Measurements from ENCODE around the gene SPINK2.

SPINK2 gene, protein sequence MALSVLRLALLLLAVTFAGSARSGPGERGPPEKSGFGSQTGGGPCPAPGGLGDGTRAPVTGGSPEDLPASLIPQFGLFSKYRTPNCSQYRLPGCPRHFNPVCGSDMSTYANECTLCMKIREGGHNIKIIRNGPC

DNA sequence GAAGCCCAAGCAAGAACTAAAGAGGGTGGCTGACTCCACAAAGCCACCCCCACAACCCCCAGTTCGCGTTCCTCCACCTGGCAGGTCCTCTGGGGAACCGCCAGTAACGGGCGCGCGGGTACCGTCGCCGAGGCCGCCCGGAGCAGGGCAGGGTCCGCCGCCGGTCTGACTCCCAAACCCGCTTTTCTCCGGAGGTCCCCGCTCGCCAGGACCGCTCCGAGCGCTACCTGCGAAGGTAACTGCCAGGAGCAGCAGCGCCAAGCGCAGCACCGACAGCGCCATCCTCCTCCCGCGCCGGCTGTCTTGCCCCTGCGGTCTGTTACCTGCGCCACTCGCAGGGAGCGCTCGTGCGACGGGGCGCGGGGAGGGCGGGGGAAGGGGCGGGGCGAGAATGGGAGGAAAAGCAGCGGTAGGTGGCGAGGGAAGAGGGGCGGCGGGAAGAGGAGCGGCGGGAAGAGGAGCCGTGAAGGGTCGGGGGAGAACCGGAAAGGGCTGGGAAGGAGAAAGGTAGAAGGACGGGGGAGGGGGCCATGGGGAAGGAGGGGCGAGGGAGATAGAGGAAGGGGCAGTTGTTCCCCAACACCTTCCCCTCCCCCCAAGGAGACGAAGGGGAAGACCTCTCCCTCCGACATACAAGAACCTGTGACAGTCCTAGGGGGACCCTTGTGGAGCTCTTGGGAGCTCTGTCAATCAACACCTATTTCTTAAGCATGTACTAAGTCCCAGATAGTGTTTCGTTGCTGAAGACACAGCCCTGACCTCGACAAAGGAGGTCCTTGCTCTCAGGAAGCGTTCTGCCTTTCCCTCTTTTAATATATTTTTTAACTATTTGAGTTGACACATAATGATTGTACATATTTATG is at the start of gene SPINK2:
SPINK2 (minus strand) TSS at position 321 of the 863 bp plus-strand sequence; CDS start at position 282, 39 bp downstream.
- DNase-seq (ENCODE audit: low read depth), result no peak

DNA sequence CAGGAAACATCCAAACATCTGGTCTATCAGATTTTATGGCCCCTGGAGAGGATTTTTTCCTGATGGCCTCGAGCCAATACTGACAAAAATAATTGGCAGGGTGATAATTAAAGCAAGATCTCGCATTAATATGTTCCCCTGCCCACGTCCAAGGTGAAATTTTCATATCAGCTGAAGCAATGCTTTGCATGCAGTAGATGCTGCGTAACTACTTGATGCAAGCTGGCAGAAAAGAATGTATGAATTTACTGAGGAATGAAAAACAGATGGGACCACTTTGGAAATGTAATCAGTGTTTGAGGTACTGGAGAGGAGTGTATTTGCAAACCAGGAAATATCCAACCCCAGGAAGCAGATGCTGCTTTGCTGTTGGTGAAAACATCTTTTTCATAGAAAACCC is 49.4 kb upstream of the SPINK2 start:
- peak; percentile 6 for DNase-seq (ENCODE audit: low read depth)

DNA sequence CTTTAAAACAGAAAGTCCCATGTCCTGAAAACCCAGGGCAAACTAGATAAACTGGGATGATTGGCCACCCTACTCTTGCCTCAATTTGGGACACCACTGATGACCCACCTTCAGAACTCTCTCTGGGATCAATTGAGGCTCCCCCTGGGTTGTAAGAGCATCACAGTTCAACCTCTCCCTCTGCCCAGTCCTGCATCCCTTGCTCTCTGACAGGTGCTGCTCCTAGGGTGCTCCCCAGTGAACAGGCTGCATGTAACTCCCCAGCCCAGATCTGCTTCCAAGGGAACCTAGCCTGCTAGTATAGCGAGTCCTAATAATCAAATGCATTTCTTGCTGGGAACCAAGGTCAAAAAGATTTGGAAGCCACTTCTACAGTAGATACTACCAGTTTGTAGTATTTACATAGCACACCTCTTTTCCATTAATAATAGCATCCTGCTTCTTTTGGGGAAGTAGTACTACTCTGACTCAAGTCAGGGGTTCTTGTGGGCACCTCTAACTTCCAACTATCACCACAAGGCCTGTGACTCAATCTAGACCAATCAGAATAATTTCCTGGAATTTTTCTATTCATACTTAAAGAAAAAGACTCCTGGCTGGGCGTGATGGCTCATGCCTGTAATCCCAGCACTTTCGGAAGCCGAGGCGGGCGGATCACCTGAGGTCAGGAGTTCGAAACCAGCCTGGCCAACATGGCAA is 42.1 kb upstream of the SPINK2 start:
- DNase-seq (ENCODE audit: low read depth), result no peak

DNA sequence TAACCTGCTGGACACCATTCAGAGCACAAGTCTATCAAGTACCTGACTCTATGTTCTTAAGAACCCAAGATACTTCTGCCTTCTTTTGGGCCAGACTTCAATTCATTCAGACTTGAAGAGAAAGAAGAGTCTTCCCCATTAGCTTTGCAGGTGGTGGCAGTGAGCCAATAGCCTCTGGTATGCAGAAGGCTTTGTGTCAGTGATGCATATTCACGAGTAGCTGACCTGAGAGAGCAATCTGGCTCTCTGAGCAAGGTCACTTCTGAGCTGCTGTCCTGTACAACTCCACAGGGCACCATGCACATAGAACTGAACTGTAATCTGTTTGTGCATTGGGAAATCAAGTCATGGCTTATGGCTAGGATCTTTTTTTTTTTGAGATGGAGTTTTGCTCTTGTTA is 39.9 kb upstream of the SPINK2 start:
- DNase-seq (ENCODE audit: low read depth), result no peak

DNA sequence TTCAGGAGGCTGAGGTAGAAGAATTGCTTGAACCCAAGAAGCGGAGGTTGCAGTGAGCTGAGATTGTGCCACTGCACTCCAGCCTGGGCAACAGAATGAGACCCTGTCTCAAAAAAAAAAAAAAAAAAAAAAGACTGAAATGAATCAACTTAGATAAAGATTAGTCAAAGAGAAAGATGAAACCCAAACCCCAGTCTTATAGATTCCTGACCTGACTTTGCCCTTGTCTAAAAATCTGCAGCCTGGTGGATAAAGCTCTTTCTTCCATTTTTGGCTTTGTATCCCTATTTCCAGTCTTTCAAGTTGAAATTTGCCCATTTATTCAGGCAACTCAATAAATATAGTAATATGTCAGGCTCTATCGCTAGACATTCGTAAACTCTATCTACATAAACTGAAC is 39.3 kb upstream of the SPINK2 start:
- no peak for DNase-seq (ENCODE audit: low read depth)

DNA sequence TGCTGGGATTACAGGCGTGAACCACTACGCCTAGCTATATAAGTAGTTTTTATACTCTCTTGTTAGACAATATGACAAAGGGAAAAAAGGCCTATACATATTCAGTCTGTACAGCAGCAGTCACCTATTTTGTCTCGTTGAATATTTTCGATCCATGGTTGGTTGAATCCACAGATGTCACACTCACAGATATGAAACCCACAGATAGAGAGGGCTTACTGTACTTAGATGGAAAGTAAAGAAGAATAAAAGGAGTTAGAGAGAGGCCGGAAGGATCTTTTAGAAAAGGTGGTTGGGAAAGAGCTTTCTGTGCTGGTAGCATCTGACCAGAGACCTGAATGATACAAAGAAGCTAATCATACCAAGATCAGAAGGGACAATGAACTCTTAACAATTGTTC is 38.3 kb upstream of the SPINK2 start:
- DNase-seq (ENCODE audit: low read depth), result no peak

DNA sequence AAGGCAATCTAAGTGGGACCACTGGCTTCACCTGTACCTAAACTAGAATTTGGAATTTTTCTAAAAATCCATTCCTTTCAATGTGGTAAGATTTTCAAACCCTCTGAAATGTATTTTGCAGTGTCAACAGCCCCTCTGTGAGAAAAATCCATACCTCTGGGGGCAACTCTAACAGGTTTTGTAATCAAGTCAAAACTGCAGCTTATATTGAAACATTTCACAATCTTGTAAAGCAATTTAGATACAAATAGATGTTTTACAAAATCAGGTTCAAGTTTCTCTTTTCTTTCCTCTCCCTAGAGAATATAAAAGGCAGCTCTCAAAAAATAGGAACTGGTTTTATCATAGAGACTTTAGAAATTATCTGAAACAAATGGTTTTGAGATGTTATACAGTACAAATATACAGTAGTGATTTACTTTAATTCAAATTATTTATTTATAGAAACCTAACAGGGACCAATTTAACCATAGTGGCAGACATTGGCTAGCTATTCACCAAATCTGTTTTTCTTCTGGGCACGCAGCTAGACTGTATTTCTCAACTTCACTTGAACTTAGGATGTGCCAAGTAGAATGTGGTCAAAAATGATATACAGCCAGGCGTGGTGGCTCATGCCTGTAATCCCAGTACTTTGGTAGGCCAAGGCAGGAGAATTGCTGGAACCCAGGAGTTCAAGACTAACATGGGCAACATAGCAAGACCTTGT is 36.3 kb upstream of the SPINK2 start:
- DNase-seq (ENCODE audit: low read depth), result no peak

DNA sequence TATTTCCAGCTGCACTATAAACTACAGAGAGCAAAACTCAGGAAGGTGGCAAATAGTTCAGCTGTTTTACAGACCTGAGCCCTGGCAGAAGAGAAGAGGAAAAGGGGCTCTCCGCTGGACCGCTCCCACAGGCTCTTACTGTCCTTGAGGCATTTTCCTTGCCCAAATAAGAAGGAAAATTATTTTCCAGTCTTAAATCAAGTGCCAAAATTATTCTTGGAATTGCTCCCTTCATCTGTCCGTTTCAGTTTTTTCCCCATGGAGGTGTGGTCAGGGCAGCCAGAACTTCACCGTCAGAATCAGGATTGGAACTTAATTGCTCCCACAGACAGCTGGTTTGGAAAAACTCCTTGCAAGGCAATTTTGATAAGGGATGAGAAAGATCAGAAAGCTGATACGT is 35.2 kb upstream of the SPINK2 start:
- no peak for DNase-seq (ENCODE audit: low read depth)

DNA sequence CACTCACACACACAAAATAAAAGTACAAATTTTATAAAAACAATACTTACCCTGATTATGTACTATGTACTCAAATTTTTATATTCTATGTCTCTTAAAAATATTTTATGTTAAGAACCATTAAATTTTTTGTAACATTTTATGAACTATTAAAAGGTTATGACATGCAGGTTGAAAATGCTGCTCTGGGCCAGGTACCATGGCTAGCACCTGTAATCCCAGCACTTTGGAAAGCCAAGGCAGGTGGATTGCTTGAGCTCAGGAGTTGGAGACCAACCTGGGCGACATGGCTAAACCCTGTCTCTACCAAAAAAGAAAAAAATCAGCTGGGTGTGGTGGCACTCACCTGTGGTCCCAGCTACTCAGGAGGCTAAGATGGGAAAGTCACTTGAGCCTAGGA is 29.4 kb upstream of the SPINK2 start:
- no peak for DNase-seq (ENCODE audit: low read depth)

DNA sequence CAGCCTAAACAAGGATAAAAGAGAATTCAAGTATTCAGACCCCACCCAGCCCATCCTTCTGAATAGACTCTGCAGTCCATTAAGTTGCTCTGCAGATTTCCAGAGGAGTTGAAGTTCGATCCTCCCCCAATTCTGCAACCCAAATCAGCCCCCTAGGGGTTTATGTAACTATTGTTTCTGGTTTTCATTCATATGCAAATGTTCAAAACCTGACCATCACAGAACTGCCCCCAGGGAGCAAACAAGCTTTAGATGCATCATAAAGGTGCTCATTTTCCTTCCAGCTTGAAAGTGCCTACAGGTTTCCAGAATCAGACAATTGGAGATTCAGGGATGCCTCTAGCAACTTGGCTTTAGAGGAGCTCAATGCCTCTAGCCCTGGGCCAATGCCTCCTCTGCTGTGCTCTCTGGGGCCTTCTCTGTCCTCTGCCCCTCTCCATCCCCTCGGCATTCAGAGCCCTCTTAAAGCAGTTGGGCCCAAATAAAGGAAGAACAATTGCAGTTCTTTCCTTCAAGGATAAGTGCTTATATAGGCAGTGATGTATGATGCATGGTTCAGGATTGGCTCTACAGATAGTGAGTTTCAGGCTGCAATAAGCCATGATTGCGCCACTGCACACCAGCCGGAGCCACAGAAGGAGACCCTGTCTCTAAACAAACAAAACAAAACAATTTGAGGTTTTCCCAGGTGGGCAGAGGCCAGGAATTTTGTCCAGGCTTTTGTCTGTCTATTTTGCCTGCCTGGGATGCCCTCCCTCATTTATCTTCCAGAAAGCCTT is 23.5 kb upstream of the SPINK2 start:
- DNase-seq (ENCODE audit: low read depth), result no peak

DNA sequence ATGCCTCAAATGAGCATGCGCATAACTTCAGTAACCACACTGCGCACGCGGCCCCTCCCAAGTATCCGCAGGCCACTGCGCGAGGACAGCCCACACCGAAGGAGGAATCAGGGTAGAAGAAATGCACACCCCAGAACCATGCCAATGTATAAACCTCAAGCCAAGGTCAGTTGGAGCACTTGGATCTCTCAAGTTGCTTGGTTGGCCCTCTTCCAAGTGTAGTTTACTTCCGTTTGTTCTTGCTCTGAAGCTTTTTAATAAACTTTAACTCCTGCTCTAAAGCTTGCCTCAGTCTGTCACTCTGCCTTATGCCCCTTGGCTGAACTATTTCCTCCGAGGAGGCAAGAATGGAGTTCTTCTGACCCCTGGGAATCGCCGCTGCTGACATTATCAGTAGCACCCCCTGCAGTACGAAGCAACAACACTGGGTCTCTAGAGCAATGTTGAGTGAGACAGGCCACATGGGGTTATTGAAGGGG is 22.0 kb upstream of the SPINK2 start:
- DNase-seq (ENCODE audit: low read depth), result no peak

DNA sequence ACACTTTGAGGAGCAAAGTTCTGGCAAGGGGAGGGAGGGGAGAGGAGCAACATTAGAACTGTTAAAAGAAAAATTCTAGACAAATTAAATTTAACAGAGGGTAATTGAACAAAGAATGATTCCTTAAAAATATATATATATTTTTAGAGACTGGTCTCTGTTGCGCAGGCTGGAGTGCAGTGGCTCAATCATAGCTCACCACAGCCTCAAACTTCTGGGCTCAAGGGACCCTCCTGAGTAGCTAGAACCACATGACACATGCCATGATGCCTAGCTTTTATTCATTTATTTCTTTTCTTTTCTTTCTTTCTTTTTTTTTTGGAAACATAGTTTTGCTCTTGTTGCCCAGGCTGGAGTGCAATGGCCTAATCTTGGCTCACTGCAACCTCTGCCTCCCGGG is 19.1 kb upstream of the SPINK2 start:
- no peak for DNase-seq (ENCODE audit: low read depth)

DNA sequence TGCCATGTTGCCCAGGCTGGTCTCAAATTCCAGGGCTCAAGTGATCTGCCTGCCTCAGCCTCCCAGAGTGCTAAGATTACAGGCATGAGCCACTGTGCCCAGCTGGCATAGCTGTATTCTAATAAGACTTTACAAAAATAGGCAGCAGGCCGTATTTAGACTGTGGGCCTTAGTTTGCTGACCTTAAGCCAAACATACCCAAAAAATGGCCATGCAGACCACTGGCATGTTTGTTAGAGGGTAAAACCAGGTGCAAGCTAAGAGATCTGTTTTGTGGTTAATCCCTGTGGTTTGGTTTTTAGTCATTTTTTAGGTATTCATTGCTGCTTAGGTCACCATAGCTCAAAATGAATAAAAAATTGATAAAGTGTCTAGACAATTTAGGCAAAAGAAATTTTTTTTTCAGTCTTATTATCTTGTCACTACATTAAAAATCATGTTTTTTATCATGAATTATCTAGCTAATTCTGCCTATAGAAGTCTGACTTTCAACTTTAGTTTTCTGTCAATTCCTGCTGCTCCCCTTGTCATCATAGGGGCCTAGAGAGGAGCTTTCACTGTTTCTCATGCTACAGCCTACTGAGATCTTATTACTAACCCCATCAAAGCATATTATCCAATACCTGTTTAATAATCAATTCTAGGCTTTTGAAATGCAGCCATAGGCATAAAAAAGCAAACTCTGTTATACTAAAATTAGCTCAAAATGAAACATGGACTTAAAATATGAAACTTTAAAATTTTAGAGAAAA is 7.5 kb upstream of the SPINK2 start:
- peak; percentile 60 for DNase-seq (ENCODE audit: low read depth)

DNA sequence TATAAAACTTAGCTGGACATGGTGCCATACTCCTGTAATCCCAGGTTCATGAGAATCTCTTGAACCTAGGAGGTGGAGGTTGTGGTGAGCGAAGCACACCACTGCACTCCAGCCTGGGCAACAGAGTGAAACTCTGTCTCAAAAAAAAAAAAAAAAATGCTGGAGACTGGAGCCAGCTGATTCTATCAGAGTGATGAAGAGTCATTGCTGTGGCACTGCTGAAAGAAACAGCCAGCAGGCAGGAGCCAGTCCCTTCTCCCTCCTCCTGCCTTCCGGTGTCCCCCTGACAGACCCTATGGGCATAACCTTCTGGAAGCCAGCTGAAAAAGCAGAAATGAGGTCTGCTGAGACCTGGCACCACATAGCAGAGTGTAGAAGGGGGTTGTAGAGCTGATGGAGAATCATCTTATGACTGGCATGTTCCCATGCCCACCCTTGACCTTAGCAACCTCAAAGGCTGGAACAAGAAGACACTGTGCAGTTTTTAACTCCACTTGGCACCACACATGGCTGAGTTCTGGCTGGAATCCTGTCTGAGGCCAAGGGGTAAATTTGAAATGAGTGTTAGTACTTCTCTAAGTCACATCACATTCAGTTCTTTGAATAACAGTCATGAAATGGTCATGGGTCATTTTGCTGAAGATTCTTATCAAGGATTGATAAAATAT is 2.6 kb upstream of the SPINK2 start:
- no peak for DNase-seq (ENCODE audit: low read depth)

DNA sequence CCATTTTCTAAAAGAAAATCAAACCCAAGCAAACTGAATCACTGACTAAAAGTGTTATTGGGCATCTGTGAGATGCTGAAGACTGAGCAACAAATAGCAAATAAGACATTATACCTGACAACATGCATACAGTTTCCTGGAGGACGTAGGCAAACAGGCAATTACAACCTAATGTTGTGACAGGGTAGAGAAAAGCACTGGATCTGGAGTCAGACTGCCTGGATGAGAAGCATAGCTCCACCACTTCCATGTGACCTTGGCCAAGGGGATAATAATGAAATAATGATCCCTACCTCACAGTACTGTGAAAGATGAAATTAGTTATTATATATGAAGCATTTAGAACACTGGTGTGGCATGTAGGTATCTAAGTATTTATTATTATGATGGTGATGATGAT is 2.7 kb downstream of the SPINK2 start:
- DNase-seq (ENCODE audit: low read depth), result no peak

DNA sequence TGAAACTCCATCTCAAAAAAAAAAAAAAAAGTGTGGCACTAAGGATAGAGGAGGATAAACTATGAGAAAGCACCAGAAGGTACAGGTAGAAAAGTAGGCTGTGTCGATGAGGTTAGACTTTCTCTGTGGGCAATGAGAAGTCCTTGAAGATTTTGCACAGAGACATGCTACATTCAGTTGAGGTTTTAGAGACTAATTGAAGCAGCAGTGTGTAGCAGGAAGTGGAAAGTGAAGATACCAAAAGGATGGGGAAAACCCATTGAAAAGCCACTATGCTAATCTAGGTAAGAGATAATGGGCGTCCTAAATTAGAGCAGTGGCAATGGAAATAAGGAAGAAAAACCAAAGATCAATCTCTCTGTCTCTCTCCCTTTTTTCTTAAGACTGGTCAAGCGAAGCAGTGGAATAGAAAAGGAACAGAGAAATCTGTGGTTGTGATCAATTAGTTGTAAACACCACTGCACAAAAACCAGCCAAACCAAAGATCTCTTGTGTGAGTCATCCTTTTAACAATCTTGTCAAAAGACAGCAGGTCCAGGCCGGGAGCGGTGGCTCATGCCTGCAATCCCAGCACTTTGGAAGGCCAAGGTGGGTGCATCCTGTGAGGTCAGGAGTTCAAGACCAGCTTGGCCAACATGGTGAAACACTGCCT is 3.5 kb downstream of the SPINK2 start:
- DNase-seq (ENCODE audit: low read depth), result no peak

DNA sequence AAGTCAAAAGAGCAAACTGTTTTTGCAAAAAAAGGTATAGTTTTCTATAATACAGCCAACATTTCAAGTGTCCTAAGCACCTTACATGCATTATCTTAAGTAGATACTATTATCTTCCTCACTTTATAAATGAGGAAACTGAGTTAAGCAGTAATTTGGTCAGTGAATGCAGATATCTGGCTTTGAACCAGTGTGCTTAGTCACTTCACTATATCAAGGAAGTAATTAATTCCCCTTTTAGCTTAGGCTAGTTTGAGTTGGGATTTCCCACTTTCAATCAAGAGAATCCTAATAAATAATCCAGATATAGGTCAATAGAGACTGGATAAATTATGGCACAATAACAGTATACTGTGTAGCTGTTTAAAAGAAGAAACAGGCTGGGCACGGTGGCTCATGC is 14.8 kb downstream of the SPINK2 start:
- DNase-seq (ENCODE audit: low read depth), result no peak

DNA sequence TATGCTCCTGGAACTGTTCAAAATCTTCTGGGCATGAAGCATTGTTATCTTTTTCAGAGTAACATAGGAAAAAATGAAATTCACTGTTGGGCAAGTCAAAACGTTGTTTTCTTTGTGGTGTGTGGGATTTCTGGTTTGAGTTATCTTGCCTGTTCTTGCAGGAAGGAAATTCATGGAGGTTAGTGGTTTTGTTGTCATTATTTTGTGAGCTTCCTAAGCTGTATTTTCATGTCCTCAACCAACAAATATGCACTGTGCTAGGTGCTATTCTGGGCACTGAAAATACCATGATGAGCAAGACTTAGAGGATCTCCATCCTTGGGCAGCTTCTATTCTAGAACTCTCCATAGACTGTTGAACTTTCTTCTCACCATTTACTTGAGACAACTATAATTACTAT is 16.9 kb downstream of the SPINK2 start:
- DNase-seq (ENCODE audit: low read depth), result peak; percentile 85

DNA sequence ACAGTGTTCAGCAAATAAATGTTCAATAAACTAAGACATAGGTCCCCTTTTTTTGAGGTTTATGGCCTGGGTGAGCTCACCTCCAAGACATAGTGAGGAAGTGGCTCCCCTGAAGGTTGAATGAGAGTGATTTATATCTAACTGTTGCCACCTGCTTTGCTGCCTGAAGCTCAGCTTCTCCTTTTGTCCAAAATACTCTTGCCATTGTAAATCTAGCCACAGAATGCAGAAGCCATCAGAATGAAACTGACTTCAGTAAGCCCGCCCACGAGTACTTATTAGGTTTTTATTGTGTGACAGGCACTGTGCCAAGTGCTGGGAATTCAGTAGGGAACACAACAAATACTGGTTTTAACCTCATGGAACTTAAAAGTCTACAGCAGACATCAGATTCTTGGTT is 18.0 kb downstream of the SPINK2 start:
- DNase-seq (ENCODE audit: low read depth), result no peak

Measured in non-pigmented ciliary epithelial cell (primary cell).